Measurements from ENCODE around the gene ASIC2.

ASIC2 gene

GRCh38 chr17:33292981-33293867 is at the start of gene ASIC2:
Gene ASIC2 (minus strand): TSS chr17:33293295.
- no peak for DNase-seq (ENCODE audit: low read depth in 2 of 2, low spot score in 1 of 2)

GRCh38 chr17:33342025-33342424 is 48.9 kb upstream of the ASIC2 start:
- no peak for DNase-seq (ENCODE audit: low read depth in 2 of 2, low spot score in 1 of 2)

DNA sequence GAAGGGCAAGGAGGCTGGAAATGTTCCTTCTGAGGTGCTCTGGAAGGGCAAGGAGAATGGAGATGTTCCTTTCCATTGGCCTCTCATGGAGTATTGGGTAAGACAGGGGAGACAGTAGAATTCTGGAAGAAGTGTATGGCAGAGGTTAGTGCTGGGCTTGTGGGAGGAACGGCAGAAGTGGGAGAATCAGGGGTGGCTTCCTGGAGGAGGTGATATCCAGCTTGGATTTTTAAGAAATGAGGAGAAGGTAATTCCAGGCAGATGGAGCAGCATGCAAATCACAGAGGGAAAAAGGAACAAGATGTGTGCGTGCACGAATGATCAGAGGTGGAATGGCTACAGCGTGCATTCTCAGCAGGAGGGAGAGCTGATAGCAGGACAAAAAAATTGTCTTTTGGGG is 45.1 kb upstream of the ASIC2 start:
- no peak for DNase-seq (ENCODE audit: low read depth in 2 of 2, low spot score in 1 of 2)

GRCh38 chr17:33335491-33336173 is 42.5 kb upstream of the ASIC2 start:
- DNase-seq (ENCODE audit: low read depth in 2 of 2, low spot score in 1 of 2), result no peak

DNA sequence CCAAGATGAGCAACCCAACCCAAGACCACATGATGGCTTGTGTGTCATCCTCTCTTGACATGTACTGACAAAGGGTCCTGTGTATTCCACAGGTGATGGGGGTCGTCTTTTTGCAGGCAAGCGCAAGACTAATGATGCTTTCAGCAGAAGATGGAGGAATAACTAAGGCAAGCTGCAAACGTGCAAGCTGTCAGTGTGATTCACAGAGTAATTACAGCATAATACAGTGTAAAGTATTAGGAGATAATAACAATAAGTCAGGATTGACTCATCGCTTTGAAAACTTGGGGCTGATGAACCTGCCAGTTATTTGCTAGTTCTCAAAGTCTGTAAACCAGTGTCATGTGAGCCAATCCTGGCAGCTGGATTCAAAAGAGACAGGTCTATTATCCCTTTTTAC is 41.6 kb upstream of the ASIC2 start:
- no peak for DNase-seq (ENCODE audit: low read depth in 2 of 2, low spot score in 1 of 2)

GRCh38 chr17:33330877-33331276 is 37.8 kb upstream of the ASIC2 start:
- DNase-seq (ENCODE audit: low read depth in 2 of 2, low spot score in 1 of 2), result no peak

DNA sequence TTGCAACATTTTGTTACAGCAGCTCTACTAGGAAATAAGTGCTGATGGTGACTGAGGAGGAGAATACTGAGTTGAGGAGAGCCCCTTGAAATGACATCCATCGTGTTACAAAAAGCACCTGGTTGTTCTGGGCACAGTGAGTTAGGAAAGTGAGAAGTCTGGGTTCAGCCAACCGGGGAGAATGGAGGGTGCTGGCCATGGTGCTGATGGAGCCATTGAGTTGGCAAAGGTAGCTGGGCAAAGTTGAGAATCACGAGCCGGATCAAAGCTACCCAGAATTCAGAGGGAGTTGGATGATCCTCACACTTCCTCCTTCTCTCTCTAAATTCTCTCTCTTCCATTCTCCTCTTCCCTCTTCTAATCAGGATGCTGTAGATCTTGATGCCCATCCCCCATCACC is 35.0 kb upstream of the ASIC2 start:
- no peak for DNase-seq (ENCODE audit: low read depth in 2 of 2, low spot score in 1 of 2)

DNA sequence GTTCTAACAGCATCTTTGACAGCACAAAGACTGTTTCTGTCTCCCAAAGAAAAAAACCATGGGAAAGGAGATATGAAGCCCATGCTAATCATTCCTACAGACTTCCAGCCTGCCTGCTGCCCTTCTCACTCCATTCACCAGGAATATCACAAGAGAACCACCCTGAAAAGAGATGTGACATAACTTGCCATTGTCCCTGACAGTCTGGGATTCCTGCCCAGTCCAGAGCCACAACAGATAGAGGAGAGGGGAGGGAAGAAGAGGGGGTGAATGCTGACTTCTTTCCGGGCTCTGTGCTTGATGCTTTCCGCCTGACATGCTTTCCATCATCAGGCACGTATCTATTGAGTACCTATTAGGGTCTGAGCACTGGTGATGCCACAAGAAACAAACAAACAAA is 31.6 kb upstream of the ASIC2 start:
- DNase-seq (ENCODE audit: low read depth in 2 of 2, low spot score in 1 of 2), result no peak

GRCh38 chr17:33322063-33322462 is 29.0 kb upstream of the ASIC2 start:
- DNase-seq (ENCODE audit: low read depth in 2 of 2, low spot score in 1 of 2), result no peak

DNA sequence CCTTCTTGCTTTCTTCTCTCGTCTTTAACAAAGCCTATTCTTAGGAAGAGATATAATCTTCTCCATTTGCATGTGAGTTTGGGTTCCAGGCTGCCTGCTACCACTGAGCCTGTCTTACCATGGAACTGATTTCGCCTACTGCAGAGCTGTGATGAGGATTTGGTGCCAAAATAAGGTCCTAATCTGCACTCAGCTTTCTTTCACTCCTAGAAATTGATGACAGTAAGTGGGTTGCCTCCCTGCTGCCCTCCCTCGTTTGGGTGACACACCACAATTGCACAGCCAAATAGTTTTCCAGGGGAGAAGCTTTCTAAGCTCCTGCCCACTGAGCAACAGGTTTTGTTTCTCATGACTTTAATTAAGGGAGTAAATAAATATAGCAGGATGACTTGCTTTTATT is 25.1 kb upstream of the ASIC2 start:
- no peak for DNase-seq (ENCODE audit: low read depth in 2 of 2, low spot score in 1 of 2)

DNA sequence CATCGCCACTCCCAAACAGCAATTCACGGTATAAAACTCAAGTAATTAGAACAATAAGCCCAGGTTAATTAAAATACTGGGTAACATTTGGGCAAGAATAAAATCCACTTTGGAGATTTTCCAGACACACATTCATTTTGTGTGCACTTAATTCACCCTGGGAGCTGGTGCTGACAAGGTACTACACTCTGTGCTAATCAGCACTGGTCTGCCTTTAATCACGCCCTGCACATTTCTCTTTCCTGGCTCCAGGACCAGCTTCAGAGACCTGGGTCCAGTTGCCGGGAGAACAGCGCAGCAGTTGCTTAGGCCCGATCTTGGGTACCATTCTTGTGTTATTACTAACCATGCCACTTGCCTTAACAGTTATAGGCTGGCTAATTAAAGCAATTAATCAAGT is 23.7 kb upstream of the ASIC2 start:
- DNase-seq (ENCODE audit: low read depth in 2 of 2, low spot score in 1 of 2), result no peak

DNA sequence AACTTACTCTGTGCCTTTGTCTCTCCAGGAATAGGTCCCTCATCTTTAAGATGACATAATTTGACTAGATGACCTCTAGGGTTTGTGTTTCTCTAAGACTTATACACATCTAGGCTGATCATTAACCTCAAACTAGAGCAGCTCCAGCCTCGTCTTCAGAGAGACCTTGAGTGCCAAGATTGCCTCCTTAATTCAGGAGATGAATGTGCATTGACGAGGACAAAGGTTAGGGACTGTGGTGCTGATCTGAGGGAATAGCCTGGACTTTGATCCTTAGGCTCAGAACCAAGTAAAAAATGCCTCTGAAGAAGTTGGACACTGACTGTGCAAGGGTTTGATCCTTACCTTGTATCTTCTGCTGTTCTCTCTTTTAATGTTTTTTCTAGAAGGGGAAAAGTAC is 17.2 kb upstream of the ASIC2 start:
- no peak for DNase-seq (ENCODE audit: low read depth in 2 of 2, low spot score in 1 of 2)

DNA sequence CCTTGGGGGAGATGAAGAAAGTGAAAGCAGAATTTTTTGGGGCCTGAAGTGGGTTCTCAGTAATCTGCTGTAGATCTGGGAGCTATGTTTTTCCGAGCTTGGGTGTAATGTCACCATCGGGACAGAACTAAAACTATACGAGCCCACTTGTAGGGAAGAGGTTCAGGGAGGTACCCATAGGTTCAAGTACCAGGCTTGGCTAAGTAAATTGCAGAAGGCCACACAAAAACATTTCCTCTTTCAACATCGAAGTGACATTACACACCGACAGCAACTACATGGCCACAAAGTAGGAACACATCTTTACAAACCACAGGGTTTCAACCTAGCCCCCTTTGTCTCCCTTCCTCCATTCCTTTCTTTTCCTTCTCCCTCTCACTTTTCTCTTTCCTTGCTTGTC is 10.2 kb upstream of the ASIC2 start:
- DNase-seq (ENCODE audit: low read depth in 2 of 2, low spot score in 1 of 2), result no peak

GRCh38 chr17:33302394-33302793 is 9.3 kb upstream of the ASIC2 start:
- DNase-seq (ENCODE audit: low read depth in 2 of 2, low spot score in 1 of 2), result no peak

GRCh38 chr17:33300241-33300640 is 7.1 kb upstream of the ASIC2 start:
- no peak for DNase-seq (ENCODE audit: low read depth in 2 of 2, low spot score in 1 of 2)

- DNase-seq (ENCODE audit: low read depth in 2 of 2, low spot score in 1 of 2), result no peak
Measured at GRCh38 chr17:33299115-33299514, 6.0 kb upstream of the ASIC2 start.

- no peak for DNase-seq (ENCODE audit: low read depth in 2 of 2, low spot score in 1 of 2)
Measured at GRCh38 chr17:33297643-33298042, 4.5 kb upstream of the ASIC2 start.

DNA sequence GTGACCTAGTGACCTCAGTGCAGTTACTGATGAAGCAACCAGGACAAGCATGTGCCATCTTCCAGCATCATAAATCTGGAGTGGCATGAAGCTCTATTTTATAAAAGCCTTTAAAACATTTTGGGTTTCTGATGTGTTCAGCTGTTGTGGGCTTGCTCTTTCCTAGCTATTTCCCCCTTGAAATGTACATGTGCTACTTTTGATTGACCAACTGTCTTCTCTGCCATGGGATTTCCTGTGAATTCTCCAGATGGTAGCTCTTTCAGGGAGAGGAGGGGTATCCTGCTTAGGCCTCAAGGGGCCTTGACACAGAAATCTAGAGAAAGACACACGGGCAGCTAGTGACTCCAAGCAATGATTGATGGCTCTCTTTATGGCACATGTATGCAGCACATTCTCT is 1.9 kb upstream of the ASIC2 start:
- DNase-seq (ENCODE audit: low read depth in 2 of 2, low spot score in 1 of 2), result no peak

DNA sequence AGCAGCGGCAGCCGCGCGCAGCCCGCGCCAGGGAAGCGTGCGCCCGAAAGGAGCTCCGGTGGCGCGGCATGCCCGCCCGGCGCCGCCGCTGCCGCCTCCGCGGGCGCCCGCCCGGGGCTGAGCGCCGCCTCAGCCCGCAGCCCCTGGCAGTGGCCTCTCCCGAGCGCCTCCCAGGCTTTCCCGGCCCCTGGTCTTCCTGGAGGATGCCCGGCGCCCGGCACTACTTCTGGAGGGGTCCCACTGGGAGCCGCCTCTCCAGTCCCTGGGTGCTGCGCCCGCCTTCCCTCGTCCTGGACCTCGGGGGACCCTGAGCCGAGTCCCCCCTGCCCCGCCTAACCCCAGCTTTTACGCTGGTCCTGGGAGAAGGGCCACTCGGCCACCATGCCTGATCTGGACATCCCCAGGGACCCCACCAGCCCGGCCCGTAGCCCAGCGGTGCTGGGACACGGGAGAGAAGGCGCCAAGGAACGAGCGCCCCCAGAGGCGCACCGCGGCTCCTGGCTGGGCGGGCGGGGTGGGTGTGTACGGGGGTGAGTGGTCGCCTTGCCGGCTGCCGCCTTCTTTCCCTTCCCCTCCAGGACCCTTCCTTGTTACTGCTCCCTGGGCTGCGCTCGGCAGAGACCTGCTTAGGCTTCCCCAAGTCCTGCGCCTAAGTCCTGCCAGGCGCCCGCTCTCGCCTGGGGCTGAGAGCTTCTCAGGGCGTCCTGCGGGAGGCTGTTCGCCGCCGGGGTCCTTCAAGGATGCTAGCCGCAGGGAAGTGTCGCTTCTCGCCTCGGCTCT is 704 bp downstream of the ASIC2 start:
- no peak for DNase-seq (ENCODE audit: low read depth in 2 of 2, low spot score in 1 of 2)

DNA sequence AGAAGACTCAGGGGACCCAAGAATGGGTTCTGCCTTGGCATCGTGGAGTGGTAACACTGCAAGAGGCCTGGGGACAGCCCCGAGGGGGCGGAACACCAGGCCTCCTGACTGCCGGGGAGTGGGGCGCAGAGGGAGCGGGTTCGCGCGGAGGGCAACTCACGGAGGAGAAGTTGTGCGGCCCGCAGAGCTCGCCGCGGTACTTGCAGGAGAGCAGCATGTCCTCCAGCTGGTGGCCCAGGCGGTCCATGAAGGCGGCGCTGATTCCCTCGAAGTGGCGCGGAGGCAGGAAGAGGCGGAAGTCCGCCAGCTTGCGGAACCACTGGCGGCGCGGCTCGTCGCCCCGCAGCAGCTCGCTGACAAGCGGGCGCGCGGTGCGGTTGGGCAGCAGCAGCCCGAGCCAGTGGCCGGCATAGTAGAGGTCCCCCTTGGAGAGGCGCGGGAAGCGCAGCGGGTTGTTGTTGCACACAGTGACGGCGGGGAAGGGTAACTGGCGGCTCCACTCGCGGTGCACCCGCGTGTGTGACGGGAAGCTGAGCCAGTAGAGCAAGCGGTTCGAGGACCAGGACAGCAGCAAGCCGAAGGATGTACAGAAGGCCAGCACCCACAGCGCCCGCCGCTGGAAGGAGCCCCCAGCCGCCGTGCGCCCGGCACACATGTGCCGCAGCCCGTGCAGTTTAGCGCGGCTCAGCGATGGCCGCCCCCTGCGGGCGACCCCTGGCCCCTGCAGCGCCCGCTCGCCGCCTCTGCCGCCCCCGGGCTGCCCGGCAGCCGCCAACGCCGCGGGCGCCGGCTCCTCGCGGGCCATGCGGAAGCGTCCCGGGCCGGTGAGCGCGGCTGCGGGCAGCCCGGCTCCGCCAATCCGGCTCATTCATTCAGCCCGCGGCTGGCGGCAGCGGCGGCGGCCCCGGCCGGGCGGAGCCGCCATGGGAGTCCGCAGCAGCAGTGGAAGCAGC is 1.6 kb downstream of the ASIC2 start:
- DNase-seq (ENCODE audit: low read depth in 2 of 2, low spot score in 1 of 2), result no peak

DNA sequence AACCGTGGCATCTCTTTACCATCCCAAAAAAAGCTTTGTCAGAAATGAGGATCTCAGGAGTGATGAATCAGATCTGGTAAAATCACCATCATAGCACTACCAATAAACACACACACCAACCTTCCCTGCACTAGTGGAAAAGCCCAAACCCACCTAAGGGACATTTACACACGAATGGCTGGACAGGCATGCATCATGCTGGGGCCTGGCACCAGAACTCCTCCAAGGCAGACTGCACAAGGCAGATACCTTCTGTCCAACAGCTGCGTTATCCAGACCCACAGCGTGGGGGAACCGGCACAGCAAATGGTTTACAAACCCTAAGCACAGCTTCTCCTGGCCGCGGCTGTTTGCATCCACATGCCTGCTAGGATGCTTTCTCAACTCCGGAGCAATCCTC is 2.8 kb downstream of the ASIC2 start:
- DNase-seq (ENCODE audit: low read depth in 2 of 2, low spot score in 1 of 2), result no peak
